PC-3 (cell line): ENCODE results near the gene ACP2.

ENCODE experiments used
- CTCF ChIP-seq: fragments of 300-600 bp; sonication (generic); conservative IDR thresholded peaks from 2 replicates; pipeline ENCODE4 v1.5.1; 2017; ENCODE audit warnings: antibody characterized with exemption, low read depth, mild to moderate bottlenecking, low read length
- EZH2 ChIP-seq: fragments of 300-600 bp; sonication (generic); IDR thresholded peaks from one replicate; pipeline ENCODE4 v1.6.1; 2017; ENCODE audit warnings: antibody characterized with exemption, mild to moderate bottlenecking, low read length; ENCODE audit not compliant: unreplicated experiment

- TF ChIP-seq CTCF (peak; percentile 86), EZH2 (no peak)
Measured at GRCh38 chr11:47259232-47259977, 10.8 kb upstream of the ACP2 start.
